Kidney epithelial cell (primary cell): ENCODE measurements around the gene CEMP1. TPM values are rescaled to one million over a fixed set of nuclear protein-coding genes. Genes with fewer than 3 reads are reported as not detected.
A peak's percentile ranks its signal among the peaks of the same experiment; 100 is the strongest.
"Not testable (repeated sequence)": the region's sequence is repeated elsewhere in the genome, so short reads cannot be mapped to it uniquely, and the experiment has no call there.

Experiments used
- DNase-seq: peaks from one replicate; pipeline ENCODE4 v3.0.0-alpha.2; 2010; ENCODE audit warnings: low read depth
- H3K27me3 ChIP-seq: 2 replicates; pipeline ENCODE4 v1.6.0; 2011; ENCODE audit warnings: low read length; ENCODE audit not compliant: control insufficient read depth, insufficient read depth
- H3K36me3 ChIP-seq: 2 replicates; pipeline ENCODE4 v1.5.1; 2011; ENCODE audit warnings: low read length; ENCODE audit not compliant: control insufficient read depth, insufficient read depth
- H3K4me3 ChIP-seq: 2 replicates; pipeline ENCODE4 v1.5.1; 2011; ENCODE audit warnings: low read depth, mild to moderate bottlenecking, control low read depth, low read length
- total RNA-seq: library from RNA; depleted of rRNA; stranded (reverse); fragments of >200 nt; gene quantifications from 2 replicates; pipeline ENCODE4 v1.2.3, GENCODE V29; 2015
- TF ChIP-seq, protein P1 (sequence below): IDR thresholded peaks from 2 replicates; pipeline ENCODE4 v1.5.1; 2011; ENCODE audit warnings: mild to moderate bottlenecking, moderate library complexity, low read length, control low read depth, inconsistent platforms; ENCODE audit not compliant: insufficient read depth, poor library complexity, severe bottlenecking

The CEMP1 gene
- total RNA-seq, 1 donor from 2014 or later = not detected

DNA sequence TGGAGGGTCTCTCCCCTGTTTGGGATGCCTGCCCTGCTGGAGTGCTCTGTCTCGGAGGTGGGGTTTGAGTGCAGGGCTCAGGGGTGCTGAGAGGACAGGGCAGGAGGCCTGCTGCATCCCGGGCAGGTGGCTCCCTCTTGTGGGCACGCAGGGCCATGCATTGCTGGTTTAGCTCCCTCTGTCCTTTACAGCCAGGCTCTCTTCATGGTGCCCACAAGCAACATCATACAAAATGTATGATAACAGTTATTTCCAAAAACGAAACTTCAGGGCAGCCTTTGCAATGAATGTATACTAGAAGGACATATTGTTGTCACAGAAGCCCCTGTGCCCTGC is 29.6 kb upstream of the CEMP1 start:
- DNase-seq, H3K4me3 ChIP-seq, H3K36me3 ChIP-seq, H3K27me3 ChIP-seq: not testable (repeated sequence)
- TF ChIP-seq, protein P1, sequence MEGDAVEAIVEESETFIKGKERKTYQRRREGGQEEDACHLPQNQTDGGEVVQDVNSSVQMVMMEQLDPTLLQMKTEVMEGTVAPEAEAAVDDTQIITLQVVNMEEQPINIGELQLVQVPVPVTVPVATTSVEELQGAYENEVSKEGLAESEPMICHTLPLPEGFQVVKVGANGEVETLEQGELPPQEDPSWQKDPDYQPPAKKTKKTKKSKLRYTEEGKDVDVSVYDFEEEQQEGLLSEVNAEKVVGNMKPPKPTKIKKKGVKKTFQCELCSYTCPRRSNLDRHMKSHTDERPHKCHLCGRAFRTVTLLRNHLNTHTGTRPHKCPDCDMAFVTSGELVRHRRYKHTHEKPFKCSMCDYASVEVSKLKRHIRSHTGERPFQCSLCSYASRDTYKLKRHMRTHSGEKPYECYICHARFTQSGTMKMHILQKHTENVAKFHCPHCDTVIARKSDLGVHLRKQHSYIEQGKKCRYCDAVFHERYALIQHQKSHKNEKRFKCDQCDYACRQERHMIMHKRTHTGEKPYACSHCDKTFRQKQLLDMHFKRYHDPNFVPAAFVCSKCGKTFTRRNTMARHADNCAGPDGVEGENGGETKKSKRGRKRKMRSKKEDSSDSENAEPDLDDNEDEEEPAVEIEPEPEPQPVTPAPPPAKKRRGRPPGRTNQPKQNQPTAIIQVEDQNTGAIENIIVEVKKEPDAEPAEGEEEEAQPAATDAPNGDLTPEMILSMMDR = peak; percentile 27

DNA sequence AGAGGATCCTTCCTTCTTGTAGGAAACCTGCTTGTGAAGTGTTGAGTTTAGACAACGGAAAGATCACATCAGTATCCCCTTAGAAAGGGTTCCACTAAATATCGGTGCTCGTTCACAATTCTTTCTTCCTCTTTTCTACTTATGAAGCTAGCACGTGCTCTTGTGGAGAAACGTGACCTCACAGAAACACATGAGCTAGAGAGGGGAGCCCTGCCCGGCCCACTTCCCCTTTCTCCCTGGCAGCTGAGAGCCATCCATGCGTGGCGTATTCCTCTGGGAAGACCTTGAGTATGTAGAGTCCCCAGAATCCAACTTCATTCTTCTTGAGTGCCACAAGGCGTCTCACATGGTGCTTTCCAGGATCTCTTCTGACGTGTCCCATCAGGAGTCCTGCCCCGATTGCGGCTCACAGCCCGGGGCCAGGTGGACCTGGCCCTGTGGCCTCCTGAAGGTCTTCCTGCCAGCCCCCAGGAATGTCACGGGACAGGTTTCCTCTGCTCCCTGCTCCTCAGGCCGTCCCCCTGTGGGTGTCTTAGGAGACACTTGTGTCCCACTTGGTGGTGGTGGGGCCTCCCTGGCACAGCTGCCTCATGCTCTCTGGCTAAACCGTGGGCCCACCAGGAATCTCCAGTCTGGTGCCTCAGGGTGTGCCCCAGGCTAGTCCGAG is 29.1 kb upstream of the CEMP1 start:
- not testable (repeated sequence) for DNase-seq, H3K4me3 ChIP-seq, H3K27me3 ChIP-seq, H3K36me3 ChIP-seq

DNA sequence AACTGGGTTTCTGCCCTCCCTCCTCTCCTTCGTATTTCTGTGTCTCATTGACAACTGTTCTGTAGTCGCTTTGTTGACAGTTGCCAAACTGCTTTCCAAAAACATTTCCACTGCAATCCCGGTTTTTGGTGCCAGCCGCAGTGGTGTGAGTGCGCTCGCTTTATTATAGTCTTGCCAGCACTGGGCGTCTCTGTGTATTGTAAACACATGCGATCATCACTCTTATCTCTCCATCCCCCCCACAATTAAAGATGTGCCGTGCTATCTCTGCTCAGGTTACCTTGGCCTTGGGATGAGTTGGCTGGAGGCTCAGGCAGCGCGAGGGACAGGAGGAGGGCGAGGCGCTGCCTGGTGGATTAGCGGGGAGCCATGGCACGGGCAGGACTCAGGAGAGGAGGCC is 25.9 kb upstream of the CEMP1 start:
- not testable (repeated sequence) for H3K27me3 ChIP-seq, DNase-seq

DNA sequence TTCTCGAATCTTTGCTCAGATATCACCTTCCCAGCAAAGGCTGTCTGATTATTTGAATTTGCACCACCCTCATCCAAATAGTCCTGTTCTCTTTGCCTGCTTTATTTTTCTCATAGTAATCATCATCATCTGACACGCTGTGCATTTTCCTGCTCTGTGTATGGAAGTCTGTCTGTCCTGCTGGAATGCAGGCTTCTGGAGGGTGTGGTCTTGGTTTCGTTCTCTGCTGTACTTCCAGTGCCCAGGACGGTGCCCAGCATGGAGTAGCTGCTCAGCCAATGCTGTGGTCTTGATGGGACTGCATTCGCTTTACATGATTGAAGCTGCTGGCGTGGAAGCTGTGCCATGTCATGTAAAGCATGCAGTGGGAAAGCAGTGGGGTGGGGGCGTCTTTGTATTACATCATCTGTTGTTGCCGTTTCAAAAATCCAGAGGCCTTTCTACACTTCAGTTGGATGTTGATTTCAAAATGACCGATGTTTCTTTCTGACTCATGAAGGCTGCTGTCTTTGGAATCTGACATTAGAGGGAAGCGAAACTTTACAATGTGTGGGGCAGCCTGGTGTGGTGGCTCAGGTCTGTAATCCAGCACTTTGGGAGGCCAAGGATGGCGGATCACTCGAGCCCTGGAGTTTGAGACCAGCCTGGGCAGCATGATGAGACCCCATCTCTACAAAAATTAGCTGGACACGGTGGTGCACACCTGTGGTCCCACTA is 23.7 kb upstream of the CEMP1 start:
- H3K36me3 ChIP-seq, H3K4me3 ChIP-seq, DNase-seq, H3K27me3 ChIP-seq: not testable (repeated sequence)

More for the DNA sequence above, 25.9 kb upstream of the CEMP1 start:
- H3K4me3 ChIP-seq, H3K36me3 ChIP-seq: not testable (repeated sequence)

DNA sequence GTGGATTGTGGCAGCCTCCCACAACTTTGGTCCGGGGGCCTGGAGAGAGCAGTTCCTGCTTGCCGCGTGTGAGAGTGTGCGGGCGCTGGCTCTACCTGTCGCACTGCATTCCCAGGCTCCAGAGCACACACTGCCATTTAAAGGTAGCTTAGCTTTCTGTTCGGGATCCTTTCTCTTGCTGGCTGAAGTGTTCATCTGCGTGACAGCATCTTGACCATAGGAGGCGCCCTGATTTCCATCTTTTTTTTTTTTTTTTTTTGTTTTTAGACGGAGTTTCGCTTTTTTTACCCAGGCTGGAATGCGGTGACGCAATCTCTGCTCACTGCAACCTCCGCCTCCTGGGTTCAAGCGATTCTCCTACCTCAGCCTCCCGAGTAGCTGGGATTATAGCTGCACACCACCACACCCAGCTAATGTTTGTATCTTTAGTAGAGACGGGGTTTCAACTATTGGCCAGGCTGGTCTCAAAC is 20.2 kb upstream of the CEMP1 start:
- H3K4me3 ChIP-seq, DNase-seq, H3K27me3 ChIP-seq, H3K36me3 ChIP-seq: not testable (repeated sequence)

DNA sequence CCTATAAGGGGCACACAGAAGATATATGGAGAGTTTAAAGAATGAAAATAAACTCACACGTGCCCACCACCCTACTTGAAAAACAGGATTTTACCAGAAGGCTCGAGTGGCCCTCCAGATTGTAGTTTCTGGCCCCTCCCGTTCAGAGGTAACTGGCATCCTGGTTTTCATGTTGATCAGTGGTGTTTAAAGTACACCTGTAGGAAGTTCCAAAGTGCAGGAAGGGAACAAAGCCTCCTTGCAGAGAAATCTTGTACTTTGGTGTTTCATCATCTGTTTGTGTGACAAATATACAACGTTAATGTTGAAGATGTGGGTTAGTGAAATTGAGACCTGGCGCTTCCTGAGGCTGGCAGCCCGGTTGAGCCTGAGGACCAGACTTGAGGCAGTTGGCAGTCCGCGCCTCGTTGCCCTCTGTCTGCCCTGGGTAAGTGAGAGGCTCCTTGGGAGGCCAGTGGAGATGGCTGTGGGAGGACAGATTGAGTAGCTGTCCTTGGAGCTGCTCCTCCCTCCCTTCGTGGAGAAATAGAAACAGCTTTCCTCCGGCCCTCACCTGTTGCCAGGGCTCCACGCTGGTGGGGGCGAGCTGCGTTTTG is 19.2 kb upstream of the CEMP1 start:
- DNase-seq, H3K4me3 ChIP-seq, H3K27me3 ChIP-seq, H3K36me3 ChIP-seq: not testable (repeated sequence)

DNA sequence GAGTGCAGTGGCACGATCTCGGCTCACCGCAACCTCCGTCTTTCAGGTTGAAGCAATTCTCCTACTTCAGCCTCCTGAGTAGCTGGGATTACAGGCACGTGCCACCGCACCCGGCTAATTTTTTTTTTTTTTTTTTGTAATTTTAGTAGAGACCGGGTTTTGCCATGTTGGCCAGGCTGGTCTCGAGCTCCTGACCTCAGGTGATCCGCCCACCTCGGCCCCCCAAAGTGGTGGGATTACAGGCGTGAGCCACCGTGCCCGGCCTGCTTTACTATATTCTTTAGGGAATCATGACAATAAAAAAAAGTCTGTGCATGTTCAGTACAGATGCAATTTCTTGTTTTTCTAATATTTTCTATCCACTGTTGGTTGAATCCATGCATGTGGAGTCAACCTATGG is 12.6 kb upstream of the CEMP1 start:
- H3K4me3 ChIP-seq, H3K27me3 ChIP-seq, DNase-seq, H3K36me3 ChIP-seq: not testable (repeated sequence)

DNA sequence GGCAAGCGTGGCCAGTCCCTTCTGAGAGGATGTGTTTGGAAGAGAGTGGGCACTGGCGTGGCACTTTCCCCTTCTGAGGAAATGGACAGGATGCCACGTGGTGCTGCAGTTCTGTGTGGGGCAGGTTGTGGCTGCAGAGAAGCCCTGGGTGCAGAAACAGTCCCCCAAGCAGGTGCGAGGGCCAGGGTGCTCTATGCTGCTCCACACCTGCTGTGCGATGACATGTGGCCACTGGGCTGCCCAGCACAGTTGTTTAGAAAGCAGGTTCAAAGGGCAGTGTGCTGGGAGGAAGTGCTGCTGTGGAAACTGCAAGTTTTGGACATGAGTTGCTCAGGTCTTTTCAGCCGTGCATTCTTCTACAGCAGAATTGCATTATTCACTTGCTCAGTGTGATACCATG is 10.2 kb upstream of the CEMP1 start:
- H3K36me3 ChIP-seq, H3K4me3 ChIP-seq, DNase-seq, H3K27me3 ChIP-seq: not testable (repeated sequence)

DNA sequence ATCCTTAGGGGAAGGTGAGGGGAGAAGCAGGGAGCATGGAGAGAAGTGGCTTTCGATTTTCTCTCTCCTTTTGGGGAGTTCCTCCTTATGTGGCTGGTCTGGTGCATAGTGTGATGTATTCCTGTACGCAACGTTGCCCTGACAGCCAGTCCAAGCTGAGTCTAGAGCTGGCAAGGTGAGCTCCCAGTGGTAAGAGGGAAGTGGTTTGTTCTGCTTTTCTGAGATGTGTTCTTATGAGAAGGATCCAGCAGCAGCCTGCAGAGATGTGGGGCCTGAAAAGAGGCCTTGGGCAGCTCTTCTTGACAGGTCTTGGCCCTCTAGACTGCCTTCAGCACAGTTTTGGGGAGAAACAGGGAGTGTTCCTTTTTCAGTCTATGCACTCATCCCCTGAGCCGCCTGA is 9.7 kb upstream of the CEMP1 start:
- DNase-seq, H3K4me3 ChIP-seq, H3K36me3 ChIP-seq, H3K27me3 ChIP-seq: not testable (repeated sequence)

DNA sequence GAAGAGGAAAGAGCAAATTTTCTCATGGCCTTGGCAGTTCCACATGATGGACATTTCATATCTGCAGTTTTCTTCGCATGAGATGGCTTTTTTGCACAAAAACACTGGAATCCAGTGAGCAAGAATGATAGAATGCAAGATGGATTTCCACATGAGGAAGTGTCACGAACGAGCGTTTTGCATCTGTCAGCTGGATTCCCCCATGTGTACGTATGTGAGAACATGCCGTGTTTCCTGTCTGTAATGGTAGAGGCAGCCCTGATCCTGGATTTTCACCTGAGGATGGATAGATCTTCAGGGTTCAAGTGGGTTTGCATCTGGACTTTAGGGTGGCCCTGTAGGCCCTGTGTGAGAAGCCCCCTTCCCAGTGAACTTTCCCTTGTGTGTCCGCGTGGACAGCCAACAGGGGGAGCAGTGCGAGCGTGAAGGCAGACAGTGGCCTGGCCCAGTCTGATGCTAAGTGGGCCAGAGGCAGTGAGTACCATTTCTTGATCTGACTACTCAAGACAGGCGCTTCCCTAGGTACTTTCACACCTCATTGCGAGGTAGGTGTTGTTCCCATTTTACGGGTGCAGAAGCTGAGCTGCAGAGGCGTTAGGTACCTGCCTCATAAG is 8.7 kb upstream of the CEMP1 start:
- H3K27me3 ChIP-seq, DNase-seq, H3K4me3 ChIP-seq, H3K36me3 ChIP-seq: not testable (repeated sequence)
- TF ChIP-seq, protein P1 = peak; percentile 29

DNA sequence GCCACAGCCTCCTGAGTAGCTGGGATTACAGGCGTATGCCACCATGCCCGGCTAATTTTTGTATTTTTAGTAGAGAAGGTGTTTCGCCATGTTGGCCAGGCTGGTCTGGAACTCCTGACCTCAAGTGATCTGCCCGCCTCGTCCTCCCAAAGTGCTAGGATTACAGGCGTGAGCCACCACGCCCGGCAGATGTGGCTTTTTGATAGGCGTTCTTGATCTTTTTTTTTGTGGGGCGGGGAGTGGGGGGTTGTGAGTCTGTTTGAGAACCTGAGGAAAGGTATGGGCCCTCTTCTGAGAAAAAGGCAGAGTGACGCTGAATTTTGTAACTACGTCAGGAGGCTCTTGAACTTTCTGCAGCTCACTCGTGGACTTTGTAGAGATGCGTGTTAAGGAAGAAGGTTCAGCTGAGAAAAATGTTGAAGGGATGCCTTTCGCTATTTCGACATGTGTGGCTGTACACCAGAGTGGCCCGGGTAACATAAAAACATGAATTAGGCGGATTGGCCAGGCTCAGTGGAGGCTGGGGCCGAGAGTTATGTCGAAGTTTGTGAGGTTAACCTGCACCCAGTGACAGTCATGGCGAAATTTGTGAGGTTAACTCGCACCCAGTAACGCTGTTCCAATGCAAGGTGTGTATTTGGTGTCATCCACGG is 8.1 kb upstream of the CEMP1 start:
- DNase-seq, H3K27me3 ChIP-seq, H3K36me3 ChIP-seq, H3K4me3 ChIP-seq: not testable (repeated sequence)
